GM21367 (cell line): ENCODE measurements around the gene COMMD4.
A peak's percentile ranks its signal among the peaks of the same experiment; 100 is the strongest.
"Not testable (repeated sequence)": the region's sequence is repeated elsewhere in the genome, so short reads cannot be mapped to it uniquely, and the experiment has no call there.

ENCODE experiments used
- ATAC-seq: cut with Tn5 transposase; IDR thresholded peaks from one replicate; pipeline ENCODE4 v1.9.1; 2021; ENCODE audit not compliant: unreplicated experiment

COMMD4 gene

DNA sequence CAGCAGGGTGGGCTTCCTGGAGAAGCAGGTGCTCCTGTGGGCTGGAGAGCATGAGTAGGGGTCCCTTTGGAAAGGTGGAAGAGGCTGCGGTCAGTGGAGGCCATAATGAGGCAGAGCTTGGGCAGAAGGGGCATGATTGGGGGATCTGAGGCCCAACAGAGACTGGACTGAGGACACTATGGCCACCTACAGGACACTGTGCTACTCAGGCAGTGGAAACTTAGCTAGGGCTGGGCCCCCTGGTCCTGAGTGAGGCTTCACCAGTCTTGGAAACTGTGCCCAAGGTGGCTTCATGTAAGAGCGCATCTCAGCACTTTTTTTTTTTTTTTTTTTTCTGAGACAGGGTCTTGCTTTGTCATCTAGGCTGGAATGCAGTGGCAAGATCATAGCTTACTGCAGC lies 6.3 kb upstream of the COMMD4 start:
- no peak for ATAC-seq

DNA sequence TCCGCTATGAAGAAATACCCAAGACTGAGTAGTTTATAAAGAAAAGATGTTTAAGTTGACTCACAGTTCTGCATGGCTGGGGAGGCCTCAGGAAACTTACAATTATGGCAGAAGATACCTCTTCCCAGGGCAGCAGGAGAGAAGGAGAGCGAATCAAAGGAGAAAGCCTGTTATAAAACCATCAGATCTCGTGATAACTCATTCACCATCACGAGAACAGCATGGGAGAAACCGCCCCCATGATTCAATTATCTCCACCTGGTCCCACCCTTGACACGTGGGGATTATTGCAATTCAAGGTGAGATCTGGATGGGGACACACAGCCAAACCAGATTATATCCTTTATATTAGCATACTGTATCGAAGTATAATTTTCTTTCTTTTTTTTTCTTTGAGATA lies 3.8 kb upstream of the COMMD4 start:
- not testable (repeated sequence) for ATAC-seq

DNA sequence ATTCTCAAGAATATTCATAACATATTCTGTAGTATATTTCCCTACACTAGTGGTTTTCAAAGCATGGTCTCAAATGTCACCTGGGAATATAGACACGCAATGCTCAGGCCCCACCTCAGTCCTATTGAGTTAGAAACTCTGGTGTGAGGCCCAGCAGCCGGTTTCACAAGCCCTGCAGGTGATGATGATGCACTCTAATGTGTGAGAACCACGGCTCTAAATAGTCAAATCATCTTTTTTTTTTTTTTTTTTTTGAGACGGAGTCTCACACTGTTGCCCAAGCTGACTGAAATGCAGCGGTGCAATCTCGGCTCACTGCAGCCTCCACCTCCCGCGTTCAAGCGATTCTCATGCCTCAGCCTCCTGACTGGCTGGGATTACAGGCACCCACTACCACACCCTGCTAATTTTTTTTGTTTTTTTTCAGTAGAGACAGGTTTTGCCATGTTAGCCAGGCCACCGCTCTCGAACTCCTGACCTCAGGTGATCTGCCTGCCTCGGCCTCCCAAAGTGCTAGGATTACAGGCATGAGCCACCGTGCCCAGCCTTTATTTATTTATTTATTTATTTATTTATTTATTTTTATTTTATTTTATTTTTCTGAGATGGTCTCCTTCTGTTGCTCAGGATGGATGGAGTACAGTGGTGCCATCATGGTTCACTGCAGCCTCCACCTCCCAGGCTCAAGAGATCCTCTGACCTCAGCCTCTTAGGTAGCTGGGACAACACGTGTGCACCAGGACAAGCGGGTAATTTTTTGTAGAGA lies 2.0 kb upstream of the COMMD4 start:
- not testable (repeated sequence) for ATAC-seq

DNA sequence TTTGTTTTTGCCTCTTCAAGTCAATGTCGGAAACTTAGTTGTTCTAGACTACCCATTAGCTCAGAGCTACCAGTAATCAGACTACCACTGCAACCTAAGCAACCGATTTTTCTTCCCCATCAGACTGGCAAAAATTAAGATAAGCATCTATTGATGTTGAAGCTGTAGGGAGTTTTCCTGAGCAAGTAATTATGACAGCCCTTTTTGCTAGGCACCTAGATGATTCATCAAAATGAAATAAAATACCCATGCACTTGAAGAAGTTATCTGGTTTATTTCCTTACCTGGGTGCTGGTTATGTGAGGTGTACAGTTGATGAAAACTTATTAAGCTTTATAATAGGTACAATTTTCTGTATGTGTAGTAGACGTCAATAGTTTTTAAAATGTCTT lies 554 bp upstream of the COMMD4 start:
- ATAC-seq: no peak

DNA sequence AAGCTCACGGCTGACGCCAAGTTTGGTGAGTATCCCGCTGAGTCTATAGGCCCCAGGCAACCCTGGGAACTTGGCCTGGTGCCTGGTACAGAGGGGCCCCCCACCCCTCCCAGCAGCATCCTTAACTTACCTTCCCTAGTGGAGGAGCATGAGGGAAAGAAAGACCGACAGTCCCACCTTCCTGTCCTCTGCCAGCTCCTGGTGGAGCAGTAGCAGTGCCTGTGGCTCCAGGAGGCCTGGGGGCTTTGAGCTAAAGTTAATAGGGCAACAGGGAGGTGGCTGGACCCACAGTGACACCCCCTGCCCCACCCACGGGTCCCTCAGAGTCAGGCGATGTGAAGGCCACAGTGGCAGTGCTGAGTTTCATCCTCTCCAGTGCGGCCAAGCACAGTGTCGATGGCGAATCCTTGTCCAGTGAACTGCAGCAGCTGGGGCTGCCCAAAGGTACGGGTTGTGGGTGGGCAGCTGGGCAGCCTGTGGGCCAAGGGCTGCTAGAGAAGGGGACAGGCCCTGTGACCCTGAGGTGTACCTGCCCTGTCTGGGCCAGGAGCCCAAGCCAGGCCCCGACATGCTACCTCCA lies 2.9 kb downstream of the COMMD4 start:
- no peak for ATAC-seq

DNA sequence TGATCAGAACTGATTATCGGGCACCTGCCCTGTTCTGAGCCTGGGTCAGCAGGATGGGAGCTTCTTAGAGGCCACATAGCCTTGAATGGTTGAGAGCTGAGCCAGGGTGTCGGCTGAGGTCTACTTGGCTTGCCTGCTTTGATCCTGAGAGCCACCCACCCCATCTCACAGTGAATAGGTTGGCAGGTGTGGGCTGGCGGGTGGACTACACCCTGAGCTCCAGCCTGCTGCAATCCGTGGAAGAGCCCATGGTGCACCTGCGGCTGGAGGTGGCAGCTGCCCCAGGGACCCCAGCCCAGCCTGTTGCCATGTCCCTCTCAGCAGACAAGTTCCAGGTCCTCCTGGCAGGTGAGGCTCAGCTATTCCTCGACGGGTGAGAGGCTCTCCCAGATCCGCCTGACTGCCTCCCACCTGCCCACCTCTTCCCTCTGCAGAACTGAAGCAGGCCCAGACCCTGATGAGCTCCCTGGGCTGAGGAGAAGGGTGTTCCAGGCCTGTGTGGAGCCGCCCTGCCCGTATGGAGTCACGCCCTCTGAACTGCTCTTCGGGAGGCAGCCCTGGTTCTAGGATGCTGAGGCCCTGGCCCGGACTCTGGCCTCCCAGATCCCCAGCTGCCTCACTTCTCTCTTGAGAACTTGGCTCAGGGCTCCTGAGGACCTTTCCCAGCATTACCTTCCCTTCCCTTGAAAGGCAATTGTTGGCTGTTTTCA lies 3.8 kb downstream of the COMMD4 start:
- ATAC-seq: no peak

DNA sequence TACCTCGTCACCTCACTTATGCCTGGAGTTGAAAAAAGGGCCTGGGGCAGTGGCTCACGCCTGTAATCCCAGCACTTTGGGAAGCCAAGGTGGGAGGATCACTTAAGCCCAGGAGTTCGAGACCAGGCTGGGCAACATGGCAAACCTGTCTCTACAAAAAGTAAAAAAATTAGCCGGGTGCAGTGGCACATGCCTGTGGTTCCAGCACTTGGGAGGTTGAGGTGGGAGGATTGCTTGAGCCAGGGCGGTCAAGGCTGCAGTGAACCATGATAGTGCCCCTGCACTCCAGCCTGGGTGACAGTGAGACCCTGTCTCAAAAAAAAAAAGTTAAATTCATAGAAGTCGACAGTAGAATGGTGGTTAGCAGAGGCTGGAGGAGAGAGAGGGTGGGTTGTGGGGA lies 6.4 kb downstream of the COMMD4 start:
- no peak for ATAC-seq

DNA sequence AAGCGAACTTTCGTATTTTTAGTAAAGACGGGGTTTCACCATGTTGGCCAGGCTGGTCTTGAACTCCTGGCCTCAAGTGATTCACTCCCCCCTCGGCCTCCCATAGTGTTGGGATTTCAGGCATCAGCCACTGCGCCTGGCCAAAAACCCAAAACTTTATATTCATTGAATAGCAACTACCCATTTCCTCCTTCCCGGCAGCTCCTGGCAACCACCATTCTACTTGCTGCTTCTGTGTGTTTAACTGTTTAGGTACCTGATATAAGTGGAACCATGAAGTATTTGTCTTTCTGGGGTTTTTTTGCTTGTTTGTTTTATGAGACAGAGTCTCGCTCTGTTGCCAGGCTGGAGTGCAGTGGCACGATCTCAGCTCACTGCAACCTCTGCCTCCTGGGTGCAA lies 8.1 kb downstream of the COMMD4 start:
- not testable (repeated sequence) for ATAC-seq

DNA sequence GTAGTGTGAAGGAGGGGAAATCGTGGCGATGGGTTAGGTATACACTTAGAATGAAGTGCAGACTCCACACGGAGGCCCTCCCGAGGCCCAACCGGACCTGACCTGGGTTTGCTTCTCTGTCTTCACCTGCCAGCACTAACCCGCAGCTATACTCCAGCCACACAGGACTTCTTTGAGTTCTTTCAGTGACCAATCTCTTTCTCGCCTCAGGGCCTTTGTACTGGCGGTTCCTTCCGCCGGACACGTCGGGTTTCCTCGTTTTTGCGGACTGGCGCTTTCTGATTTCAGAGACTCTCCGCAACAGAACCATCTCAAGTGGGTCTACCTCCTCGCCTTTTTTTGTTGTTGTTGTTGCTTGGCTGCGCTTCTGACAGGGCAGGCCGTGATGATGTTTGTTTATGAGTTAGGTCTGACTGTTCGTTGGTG lies 10.9 kb downstream of the COMMD4 start, which contains the start of gene NEIL1:
Gene NEIL1 (plus strand): TSS at position 244 of the 426 bp plus-strand sequence. CDS start 1,867 bp downstream, outside the sequence.
- ATAC-seq: no peak

DNA sequence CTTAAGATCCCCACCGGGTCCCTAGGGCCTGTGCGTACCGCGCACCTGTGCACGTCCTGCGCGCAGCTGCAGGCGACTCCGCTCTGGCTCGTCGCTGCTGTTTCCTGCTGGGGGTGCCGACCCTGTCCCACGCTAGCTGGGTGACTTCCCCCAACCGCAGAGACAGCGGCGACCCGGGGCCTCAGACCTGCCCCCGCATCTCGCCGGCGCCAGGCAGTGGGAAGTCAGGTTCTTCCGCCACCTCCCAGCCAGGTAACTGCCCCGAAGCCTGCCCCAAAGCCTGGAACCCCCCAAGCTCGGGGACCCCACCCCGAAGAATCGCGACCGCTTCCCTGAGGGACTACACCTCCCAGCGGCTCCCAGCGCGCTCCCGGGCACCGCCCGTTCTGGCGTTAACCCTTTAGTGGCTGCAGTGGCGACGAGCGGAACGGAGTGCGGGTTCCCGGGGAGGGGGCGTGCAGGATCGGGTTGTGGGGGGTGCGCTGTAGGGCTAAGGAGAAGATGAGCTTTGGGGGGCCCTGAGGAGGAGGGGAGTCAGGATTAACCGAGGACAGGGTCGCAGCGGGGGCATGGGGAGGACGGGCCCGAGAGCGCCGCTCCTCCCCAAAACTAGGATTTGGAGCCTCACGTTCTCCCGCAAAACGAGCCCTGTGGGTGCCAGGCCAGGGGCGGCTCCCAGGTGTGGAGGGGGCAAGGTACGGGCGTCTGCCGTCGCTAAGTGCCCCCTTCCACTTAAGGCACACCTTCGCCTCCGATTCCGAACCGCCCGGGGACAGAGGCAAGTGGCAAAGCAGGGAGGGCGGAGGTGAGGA lies 11.6 kb downstream of the COMMD4 start:
- no peak for ATAC-seq

DNA sequence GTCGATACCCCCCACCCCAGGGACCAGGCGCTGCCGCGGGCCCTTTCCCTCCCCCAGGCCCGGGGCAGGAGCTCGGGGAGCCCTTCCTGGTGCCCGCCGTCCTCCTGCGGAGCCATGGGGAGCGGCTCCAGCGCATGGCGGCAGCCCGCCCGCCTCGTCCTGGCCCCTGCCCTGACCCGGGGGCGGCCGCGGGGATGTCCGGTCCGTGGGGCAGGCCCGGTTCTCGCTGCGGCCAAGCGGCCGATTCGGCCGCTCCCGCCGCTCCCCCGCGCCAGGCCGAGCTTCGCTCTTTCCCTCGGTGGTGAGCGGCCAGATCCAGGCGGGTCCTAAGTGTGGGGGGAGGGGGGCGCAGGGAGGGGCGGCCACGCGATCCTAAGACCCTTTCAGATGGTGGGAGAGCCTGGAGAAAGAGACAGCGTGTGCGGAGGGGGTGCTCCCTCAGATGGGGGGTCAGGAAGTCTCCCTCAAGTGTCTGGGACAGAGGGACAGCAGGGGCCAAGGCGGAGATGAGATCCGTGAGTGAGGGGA lies 12.2 kb downstream of the COMMD4 start:
- no peak for ATAC-seq

DNA sequence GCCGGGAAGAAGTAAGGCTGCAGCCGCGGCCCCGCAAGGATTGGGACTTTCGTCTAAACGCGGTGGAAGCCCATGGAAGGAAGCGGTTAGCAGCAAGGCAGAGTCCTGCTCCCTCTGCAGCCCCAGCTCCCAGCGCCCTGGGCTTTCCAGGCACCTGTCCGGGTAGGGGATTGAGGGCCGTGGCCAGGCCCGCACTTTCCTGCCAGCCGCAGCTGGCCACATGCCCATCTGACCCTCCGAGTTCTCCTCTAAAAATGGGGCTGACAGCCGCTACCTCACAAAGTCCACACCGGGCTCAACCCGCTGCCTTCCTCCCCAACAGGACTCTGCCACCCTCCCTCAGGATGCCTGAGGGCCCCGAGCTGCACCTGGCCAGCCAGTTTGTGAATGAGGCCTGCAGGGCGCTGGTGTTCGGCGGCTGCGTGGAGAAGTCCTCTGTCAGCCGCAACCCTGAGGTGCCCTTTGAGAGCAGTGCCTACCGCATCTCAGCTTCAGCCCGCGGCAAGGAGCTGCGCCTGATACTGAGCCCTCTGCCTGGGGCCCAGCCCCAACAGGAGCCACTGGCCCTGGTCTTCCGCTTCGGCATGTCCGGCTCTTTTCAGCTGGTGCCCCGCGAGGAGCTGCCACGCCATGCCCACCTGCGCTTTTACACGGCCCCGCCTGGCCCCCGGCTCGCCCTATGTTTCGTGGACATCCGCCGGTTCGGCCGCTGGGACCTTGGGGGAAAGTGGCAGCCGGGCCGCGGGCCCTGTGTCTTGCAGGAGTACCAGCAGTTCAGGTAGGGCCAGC lies 12.9 kb downstream of the COMMD4 start:
- no peak for ATAC-seq

DNA sequence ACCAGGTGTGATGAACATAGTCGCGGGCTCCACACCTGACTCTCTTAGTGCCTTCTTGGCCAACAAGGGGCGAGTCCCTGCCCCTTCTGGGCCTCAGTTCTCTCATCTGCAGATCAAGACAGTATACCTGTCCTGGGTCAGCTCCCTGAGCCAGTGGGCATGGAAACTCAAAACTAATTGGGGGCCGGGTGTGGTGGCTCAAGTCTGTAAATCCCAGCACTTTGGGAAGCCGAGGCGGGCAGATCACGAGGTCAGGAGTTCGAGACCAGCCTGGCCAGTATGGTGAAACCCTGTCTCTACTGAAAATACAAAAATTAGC lies 13.4 kb downstream of the COMMD4 start:
- not testable (repeated sequence) for ATAC-seq

DNA sequence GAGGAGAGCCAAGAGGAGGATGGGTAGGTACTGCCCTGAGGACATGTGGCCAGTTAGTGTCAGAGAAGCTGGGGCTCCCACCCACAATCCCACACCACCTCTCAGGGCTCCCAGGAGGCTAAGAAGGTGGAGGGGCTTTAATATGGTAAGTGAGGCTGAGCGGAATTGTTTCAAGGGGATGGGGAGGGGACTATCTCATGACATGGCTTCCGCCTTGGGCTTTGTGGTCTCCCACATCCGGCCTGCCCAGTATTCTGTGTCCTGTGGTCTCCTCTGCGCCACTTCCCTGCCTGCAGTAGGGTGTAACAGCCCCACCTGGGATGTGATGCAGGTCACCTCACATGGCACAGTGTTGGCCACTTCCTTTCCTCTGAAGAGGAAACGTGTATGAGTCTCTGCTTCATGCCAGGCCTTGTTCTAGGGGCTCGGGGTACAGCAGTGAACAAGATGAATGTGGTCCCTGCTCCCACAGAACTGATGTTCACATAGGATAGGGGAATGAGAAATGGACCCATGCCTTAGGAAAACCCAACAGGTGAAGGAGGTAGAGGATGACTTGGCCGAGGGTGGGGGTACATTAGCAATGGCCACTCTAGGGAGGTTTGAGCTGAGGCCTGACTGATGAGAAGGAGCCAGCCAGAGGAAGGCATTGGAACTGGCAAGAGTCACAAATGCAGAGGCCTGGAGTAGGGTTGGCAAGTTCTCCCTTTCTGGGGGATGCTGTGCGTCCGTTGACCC lies 14.2 kb downstream of the COMMD4 start:
- ATAC-seq: peak; percentile 38

DNA sequence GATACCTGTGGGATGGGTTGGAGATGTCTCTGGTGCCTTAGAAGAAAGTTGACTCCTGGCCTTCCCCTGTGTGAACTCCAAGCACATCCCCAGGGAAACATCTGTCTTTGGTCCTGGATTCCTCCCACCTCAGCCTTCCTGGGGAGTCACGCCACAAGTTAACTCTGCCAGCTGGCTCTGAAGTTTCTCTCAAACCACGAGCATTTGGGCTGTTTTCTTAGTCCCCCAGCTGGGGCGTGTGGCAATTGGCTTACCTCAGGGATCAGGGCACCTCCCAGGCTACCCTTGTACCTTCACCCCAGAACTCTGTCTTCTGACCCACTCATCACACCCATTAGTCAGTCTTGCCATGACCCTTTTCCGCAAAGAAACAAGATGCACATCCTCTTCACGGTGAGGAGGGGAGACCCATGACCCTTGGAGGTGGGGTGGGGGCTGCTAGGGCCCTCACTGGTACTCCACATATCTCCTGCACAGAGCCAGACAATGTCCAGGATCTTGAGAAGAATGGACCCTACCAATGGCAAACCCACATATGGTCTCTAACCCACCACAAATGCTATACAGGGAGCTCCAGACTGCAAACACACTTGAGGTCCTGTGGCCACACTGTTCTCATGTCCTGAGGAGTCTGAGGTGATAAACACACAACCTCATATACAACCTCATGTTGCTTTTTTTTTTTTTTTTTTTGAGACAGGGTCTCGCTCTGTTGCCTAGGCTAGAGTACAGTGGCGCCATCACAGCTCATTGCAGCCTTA lies 14.9 kb downstream of the COMMD4 start:
- no peak for ATAC-seq

DNA sequence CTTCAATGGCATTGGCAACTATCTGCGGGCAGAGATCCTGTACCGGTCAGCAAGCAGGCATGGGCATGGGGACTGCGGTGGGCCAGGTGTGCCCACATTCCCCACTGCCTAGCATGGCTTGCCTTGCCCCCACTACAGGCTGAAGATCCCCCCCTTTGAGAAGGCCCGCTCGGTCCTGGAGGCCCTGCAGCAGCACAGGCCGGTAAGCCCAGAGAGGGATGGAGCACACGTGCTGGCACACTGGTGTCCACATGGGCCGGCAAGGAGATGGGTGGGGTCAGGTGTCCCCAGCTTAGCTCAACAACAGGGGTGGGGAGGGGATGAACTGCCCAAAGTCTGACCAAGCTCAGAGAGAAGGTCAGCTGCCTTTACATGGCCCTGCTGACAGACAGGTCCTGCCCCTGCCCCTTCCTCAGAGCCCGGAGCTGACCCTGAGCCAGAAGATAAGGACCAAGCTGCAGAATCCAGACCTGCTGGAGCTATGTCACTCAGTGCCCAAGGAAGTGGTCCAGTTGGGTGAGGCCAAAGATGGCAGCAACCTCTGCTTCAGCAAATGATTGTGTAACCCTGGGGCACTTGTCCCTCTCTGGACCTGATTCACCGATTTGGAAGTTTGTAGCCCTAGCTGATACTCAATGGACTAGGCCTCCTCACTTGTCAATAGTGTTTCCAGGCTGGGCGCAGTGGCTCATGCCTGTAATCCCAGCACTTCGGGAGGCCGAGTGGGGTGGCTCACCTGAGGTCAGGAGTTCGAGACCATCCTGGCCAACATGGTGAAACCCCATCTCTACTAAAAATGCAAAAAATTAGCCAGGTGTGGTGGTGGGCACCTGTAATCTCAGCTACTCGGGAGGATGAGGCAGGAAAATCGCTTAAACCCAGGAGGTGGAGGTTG lies 16.6 kb downstream of the COMMD4 start:
- ATAC-seq: no peak

DNA sequence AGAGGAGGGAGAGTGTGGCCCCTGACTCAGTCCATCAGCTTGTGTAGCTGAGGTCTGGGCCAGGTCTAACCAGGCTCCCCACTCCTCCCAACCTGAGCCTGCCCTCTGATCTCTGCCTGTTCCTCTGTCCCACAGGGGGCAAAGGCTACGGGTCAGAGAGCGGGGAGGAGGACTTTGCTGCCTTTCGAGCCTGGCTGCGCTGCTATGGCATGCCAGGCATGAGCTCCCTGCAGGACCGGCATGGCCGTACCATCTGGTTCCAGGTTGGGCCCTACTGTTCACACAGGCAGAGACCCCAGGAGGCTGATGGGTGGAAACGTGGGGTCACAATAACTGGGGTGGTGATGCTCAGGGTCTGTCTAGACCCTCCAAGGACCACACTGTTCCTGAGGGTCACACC lies 17.7 kb downstream of the COMMD4 start:
- no peak for ATAC-seq

DNA sequence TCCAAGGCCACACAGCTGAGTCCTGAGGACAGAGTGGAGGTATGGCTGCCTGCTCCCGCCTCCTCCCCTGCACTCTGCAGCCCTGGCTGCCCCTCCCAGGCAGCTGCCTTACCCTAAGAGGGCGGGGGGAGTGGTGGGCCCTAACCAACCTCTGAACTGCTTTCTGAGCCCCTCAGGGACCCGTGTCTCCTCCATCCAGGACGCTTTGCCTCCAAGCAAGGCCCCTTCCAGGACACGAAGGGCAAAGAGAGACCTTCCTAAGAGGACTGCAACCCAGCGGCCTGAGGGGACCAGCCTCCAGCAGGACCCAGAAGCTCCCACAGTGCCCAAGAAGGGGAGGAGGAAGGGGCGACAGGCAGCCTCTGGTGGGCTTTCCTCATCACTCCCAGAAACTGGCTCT lies 18.6 kb downstream of the COMMD4 start:
- no peak for ATAC-seq
